Measurements from ENCODE around the gene CSGALNACT2. TPM values are rescaled to one million over a fixed set of nuclear protein-coding genes. Genes with fewer than 3 reads are reported as not detected.

The CSGALNACT2 gene
- total RNA-seq, 2 experiments from 2014 or later: 13.2 to 33.6 TPM

- intact Hi-C loops (cut with micrococcal nuclease; ENCODE audit: unreplicated experiment): loop anchor here (5.0 kb wide), 1 partner anchor 34 kb away; no protein-coding TSS in a partner anchor
- Histone ChIP-seq H4K20me1 (ENCODE audit: insufficient read depth, low read length) (no peaks in the 10 kb centered on the region), H3K9me2 (ENCODE audit: insufficient read depth, low read length) (no peaks in the 10 kb centered on the region), H3K9me3 (ENCODE audit: low read length) (no peaks in the 10 kb centered on the region), H3K36me3 (ENCODE audit: insufficient read depth, low read length) (no peaks in the 10 kb centered on the region), H3K4me3 (ENCODE audit: low read depth, low read length, poor library complexity, severe bottlenecking) (no peak overlapping the region), H3K27ac (ENCODE audit: low read depth, low read length, poor library complexity, severe bottlenecking) (no peak overlapping the region), H3K4me1 (ENCODE audit: insufficient read depth, low read length, poor library complexity, severe bottlenecking) (peaks cover 8% of the 10 kb centered on the region), H3K79me2 (ENCODE audit: insufficient read depth, low read depth, low read length) (no peaks in the 10 kb centered on the region), H2AFZ (ENCODE audit: low read length) (no peak overlapping the region), H3K4me2 (ENCODE audit: low read length) (no peak overlapping the region)
- ChIA-PET POLR2A (interaction anchor here (0.6 to 1.0 kb wide), 4 partner anchors 10 to 82 kb away, joined by 3 to 4 read pairs (median 3); no protein-coding TSS in a partner anchor), CTCF (ENCODE audit: unreplicated experiment) (interaction anchor here (0.6 to 1.2 kb wide), 2 partner anchors 7 to 19 kb away, joined by 3 read pairs; no protein-coding TSS in a partner anchor)
- no peak for DNase-seq (ENCODE audit: low spot score)
- TF ChIP-seq EZH2phosphoT487 (IDR thresholded peaks at IDR 0.05; ENCODE audit: borderline replicate concordance, low read depth, low read length): no peak
- BruUV-seq (replicated peaks): no TSS peak
Measured at GRCh38 chr10:43223056-43223455, 84.8 kb downstream of the CSGALNACT2 start.

- H3K9me3 ChIP-seq (ENCODE audit: low read length): no peaks in the 10 kb centered on the region
- H3K79me2 ChIP-seq (ENCODE audit: insufficient read depth, low read depth, low read length): no peaks in the 10 kb centered on the region
- CTCF ChIA-PET (ENCODE audit: unreplicated experiment): no interaction called here
- H3K36me3 ChIP-seq (ENCODE audit: insufficient read depth, low read length): no peaks in the 10 kb centered on the region
- H3K4me2 ChIP-seq (ENCODE audit: low read length): no peak overlapping the region
- no peak overlapping the region for H3K27ac ChIP-seq (ENCODE audit: low read depth, low read length, poor library complexity, severe bottlenecking)
- POLR2A ChIA-PET: no interaction called here
- intact Hi-C loops (cut with micrococcal nuclease; ENCODE audit: unreplicated experiment): loop anchor here (5.0 kb wide), 1 partner anchor 33 kb away; no protein-coding TSS in a partner anchor
- H4K20me1 ChIP-seq (ENCODE audit: insufficient read depth, low read length): no peaks in the 10 kb centered on the region
- no peaks in the 10 kb centered on the region for H3K9me2 ChIP-seq (ENCODE audit: insufficient read depth, low read length)
- peaks cover 8% of the 10 kb centered on the region for H3K4me1 ChIP-seq (ENCODE audit: insufficient read depth, low read length, poor library complexity, severe bottlenecking)
- no peak overlapping the region for H3K4me3 ChIP-seq (ENCODE audit: low read depth, low read length, poor library complexity, severe bottlenecking)
- no peak for DNase-seq (ENCODE audit: low spot score)
- BruUV-seq (replicated peaks): no TSS peak
- no peak overlapping the region for H2AFZ ChIP-seq (ENCODE audit: low read length)
- TF ChIP-seq EZH2phosphoT487 (IDR thresholded peaks at IDR 0.05; ENCODE audit: borderline replicate concordance, low read depth, low read length) (no peak), CTCF (conservative IDR thresholded peaks at IDR 0.05; ENCODE audit: low read length) (no peak)
Measured at GRCh38 chr10:43224321-43224720, 86.1 kb downstream of the CSGALNACT2 start.

- H3K9me2 ChIP-seq (ENCODE audit: insufficient read depth, low read length): no peaks in the 10 kb centered on the region
- H3K4me1 ChIP-seq (ENCODE audit: insufficient read depth, low read length, poor library complexity, severe bottlenecking): peaks cover 8% of the 10 kb centered on the region
- H3K27ac ChIP-seq (ENCODE audit: low read depth, low read length, poor library complexity, severe bottlenecking): no peak overlapping the region
- H3K9me3 ChIP-seq (ENCODE audit: low read length): no peaks in the 10 kb centered on the region
- no peak overlapping the region for H3K4me3 ChIP-seq (ENCODE audit: low read depth, low read length, poor library complexity, severe bottlenecking)
- no peak overlapping the region for H3K4me2 ChIP-seq (ENCODE audit: low read length)
- ChIA-PET CTCF (ENCODE audit: unreplicated experiment) (no interaction called here), POLR2A (interaction anchor here (0.5 kb wide), 1 partner anchor 173 kb away, joined by 4 read pairs; no protein-coding TSS in a partner anchor)
- no peak for DNase-seq (ENCODE audit: low spot score)
- no TSS peak for BruUV-seq (replicated peaks)
- no peaks in the 10 kb centered on the region for H3K79me2 ChIP-seq (ENCODE audit: insufficient read depth, low read depth, low read length)
- no peaks in the 10 kb centered on the region for H3K36me3 ChIP-seq (ENCODE audit: insufficient read depth, low read length)
- no peak for TF ChIP-seq CTCF (conservative IDR thresholded peaks at IDR 0.05; ENCODE audit: low read length)
- TF ChIP-seq EZH2phosphoT487 (IDR thresholded peaks at IDR 0.05; ENCODE audit: borderline replicate concordance, low read depth, low read length): no peak
- H4K20me1 ChIP-seq (ENCODE audit: insufficient read depth, low read length): no peaks in the 10 kb centered on the region
- intact Hi-C loops (cut with micrococcal nuclease; ENCODE audit: unreplicated experiment): no loop called here
- no peak overlapping the region for H2AFZ ChIP-seq (ENCODE audit: low read length)
Measured at GRCh38 chr10:43225004-43225786, 87.0 kb downstream of the CSGALNACT2 start.
